ENCODE data around the gene CNR1. TPM values are rescaled to one million over a fixed set of nuclear protein-coding genes. Genes with fewer than 3 reads are reported as not detected.

Gene CNR1
- total RNA-seq, 1 experiment from 2014 or later, result not detected

DNA sequence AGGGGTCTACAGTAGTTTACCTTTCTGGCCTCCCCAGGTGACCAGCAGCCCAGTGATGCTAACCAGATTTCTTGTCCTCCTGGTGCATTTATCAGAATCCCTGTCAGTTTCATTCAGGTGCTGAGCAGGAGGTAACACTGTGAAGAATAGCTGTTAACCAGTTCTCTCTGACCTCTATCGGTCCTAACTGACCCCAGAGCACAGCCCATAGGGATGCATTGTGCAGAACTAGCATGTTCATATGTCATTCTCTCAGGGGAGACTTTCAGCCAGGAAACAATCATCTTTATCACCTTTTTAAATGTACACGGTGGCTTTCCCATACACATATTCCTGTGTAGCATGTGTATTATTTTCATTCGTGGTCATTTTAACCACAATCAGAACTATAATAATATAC, 49.9 kb downstream of the CNR1 start:
- no peak for ATAC-seq

DNA sequence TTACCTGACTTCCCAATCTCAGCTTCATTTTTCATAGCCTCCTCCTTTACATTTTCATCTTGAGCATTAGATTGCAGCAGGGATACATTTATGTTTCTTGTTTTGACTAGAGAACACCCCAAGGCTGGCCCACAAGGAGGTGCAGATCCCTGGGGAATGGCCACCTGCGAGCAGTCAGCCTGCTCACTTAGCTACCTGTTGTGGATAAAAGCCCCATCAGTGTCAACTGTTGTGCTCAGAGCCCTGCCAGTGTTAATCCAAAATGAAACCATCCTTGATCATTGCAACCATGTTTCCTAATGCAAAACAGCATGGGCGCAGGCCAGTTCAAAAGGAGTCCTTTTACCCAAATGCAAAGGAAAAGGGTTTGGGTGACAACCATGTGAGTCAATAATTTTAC, 50.8 kb downstream of the CNR1 start:
- CTCF ChIA-PET, result no interaction called here
- no peaks in the 10 kb centered on the region for H3K4me1 ChIP-seq (ENCODE audit: control insufficient read depth in 1 of 2, insufficient read depth in 2 of 2, low read length in 2 of 2)
- H3K9me2 ChIP-seq (ENCODE audit: insufficient read depth), result no peaks in the 10 kb centered on the region
- no peak overlapping the region for H3K9ac ChIP-seq (ENCODE audit: low read length)
- H3K36me3 ChIP-seq (ENCODE audit: control insufficient read depth in 1 of 2, insufficient read depth in 2 of 2, low read length in 2 of 2), result no peaks in the 10 kb centered on the region
- no peak for ATAC-seq
- no peak overlapping the region for H2AFZ ChIP-seq (ENCODE audit: low read depth, low read length, poor library complexity, severe bottlenecking)
- no peaks in the 10 kb centered on the region for H3K79me2 ChIP-seq (ENCODE audit: insufficient read depth, low read length)
- H4K20me1 ChIP-seq (ENCODE audit: insufficient read depth), result no peaks in the 10 kb centered on the region
- no peaks in the 10 kb centered on the region for H3K9me3 ChIP-seq (ENCODE audit: control insufficient read depth in 1 of 2, insufficient read depth in 1 of 2, low read depth in 1 of 2, low read length in 2 of 2)
- no TSS peak for BruUV-seq (replicated peaks)
- no peak for DNase-seq (ENCODE audit: low read depth, low spot score)
- H3K27ac ChIP-seq (ENCODE audit: low read depth, low read length), result no peak overlapping the region
- intact Hi-C loops (cut with micrococcal nuclease), result no loop called here
- peaks cover 51% of the 10 kb centered on the region for H3K27me3 ChIP-seq (ENCODE audit: insufficient read depth, low read length)
- no peak overlapping the region for H3K4me3 ChIP-seq (replicated peaks in 1 of 2; ENCODE audit: low read depth in 1 of 2, low read length in 2 of 2)
- RAD21 ChIA-PET (ENCODE audit: low non-redundant PET in 1 of 2, low total read pairs in 2 of 2, uncharacterized antibody in 2 of 2, unreplicated experiment in 2 of 2), result no interaction called here
- POLR2A ChIA-PET, result no interaction called here
- no peak overlapping the region for H3K4me2 ChIP-seq (ENCODE audit: low read length)
- TF ChIP-seq RAD21 (IDR thresholded peaks at IDR 0.05; ENCODE audit: low read depth), result no peak
- no peak for TF ChIP-seq ELF1 (IDR thresholded peaks at IDR 0.05; ENCODE audit: borderline replicate concordance, low read depth)
- TF ChIP-seq EGR1 (IDR thresholded peaks at IDR 0.05; ENCODE audit: low read depth), result no peak
- no peak for TF ChIP-seq ZFX (IDR thresholded peaks at IDR 0.05)
- no peak for TF ChIP-seq POLR2A (IDR thresholded peaks at IDR 0.05; ENCODE audit: borderline replicate concordance, extremely low read depth, insufficient read depth, insufficient read length)
- no peak for TF ChIP-seq TCF7L2 (IDR thresholded peaks at IDR 0.05; ENCODE audit: borderline replicate concordance, extremely low read depth, insufficient read depth, insufficient read length)
- TF ChIP-seq, protein P1, sequence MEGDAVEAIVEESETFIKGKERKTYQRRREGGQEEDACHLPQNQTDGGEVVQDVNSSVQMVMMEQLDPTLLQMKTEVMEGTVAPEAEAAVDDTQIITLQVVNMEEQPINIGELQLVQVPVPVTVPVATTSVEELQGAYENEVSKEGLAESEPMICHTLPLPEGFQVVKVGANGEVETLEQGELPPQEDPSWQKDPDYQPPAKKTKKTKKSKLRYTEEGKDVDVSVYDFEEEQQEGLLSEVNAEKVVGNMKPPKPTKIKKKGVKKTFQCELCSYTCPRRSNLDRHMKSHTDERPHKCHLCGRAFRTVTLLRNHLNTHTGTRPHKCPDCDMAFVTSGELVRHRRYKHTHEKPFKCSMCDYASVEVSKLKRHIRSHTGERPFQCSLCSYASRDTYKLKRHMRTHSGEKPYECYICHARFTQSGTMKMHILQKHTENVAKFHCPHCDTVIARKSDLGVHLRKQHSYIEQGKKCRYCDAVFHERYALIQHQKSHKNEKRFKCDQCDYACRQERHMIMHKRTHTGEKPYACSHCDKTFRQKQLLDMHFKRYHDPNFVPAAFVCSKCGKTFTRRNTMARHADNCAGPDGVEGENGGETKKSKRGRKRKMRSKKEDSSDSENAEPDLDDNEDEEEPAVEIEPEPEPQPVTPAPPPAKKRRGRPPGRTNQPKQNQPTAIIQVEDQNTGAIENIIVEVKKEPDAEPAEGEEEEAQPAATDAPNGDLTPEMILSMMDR (IDR thresholded peaks at IDR 0.05 in 2 of 3, conservative IDR thresholded peaks at IDR 0.05 in 1 of 3; ENCODE audit: borderline replicate concordance in 1 of 3, insufficient read depth in 1 of 3, low read depth in 2 of 3, low read length in 2 of 3), result no peak
- TF ChIP-seq YY1 (IDR thresholded peaks at IDR 0.05; ENCODE audit: extremely low read depth, insufficient replicate concordance, low read depth, low read length), result no peak
- TF ChIP-seq JUND (IDR thresholded peaks at IDR 0.05), result no peak
- no peak for TF ChIP-seq SP1 (IDR thresholded peaks at IDR 0.05; ENCODE audit: low read depth)
- TF ChIP-seq SRF (IDR thresholded peaks at IDR 0.05; ENCODE audit: low read depth), result no peak
- TF ChIP-seq, protein P2, sequence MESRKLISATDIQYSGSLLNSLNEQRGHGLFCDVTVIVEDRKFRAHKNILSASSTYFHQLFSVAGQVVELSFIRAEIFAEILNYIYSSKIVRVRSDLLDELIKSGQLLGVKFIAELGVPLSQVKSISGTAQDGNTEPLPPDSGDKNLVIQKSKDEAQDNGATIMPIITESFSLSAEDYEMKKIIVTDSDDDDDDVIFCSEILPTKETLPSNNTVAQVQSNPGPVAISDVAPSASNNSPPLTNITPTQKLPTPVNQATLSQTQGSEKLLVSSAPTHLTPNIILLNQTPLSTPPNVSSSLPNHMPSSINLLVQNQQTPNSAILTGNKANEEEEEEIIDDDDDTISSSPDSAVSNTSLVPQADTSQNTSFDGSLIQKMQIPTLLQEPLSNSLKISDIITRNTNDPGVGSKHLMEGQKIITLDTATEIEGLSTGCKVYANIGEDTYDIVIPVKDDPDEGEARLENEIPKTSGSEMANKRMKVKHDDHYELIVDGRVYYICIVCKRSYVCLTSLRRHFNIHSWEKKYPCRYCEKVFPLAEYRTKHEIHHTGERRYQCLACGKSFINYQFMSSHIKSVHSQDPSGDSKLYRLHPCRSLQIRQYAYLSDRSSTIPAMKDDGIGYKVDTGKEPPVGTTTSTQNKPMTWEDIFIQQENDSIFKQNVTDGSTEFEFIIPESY (IDR thresholded peaks at IDR 0.05; ENCODE audit: extremely low read depth, insufficient replicate concordance, low read length), result no peak
- TF ChIP-seq, protein P3, sequence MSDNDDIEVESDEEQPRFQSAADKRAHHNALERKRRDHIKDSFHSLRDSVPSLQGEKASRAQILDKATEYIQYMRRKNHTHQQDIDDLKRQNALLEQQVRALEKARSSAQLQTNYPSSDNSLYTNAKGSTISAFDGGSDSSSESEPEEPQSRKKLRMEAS (IDR thresholded peaks at IDR 0.05), result no peak
- no peak for TF ChIP-seq EZH2phosphoT487 (IDR thresholded peaks at IDR 0.05; ENCODE audit: borderline replicate concordance)
- TF ChIP-seq FOSL1 (IDR thresholded peaks at IDR 0.05; ENCODE audit: low read depth), result no peak
- no peak for TF ChIP-seq CBX3 (IDR thresholded peaks at IDR 0.05; ENCODE audit: low read depth)
- no peak for TF ChIP-seq ZNF274 (IDR thresholded peaks at IDR 0.05; ENCODE audit: low read depth, low read length)

More for the DNA sequence above, 49.9 kb downstream of the CNR1 start:
- Histone ChIP-seq H3K9me2 (ENCODE audit: insufficient read depth) (0 out of 2 replicates have a peak, but pooled peaks cover 3% of the 10 kb centered on the region), H3K9ac (ENCODE audit: low read length) (no peak overlapping the region), H3K27me3 (ENCODE audit: insufficient read depth, low read length) (peaks cover 46% of the 10 kb centered on the region), H2AFZ (ENCODE audit: low read depth, low read length, poor library complexity, severe bottlenecking) (no peak overlapping the region), H3K9me3 (ENCODE audit: control insufficient read depth in 1 of 2, insufficient read depth in 1 of 2, low read depth in 1 of 2, low read length in 2 of 2) (no peaks in the 10 kb centered on the region), H3K4me1 (ENCODE audit: control insufficient read depth in 1 of 2, insufficient read depth in 2 of 2, low read length in 2 of 2) (no peaks in the 10 kb centered on the region), H3K27ac (ENCODE audit: low read depth, low read length) (no peak overlapping the region), H3K36me3 (ENCODE audit: control insufficient read depth in 1 of 2, insufficient read depth in 2 of 2, low read length in 2 of 2) (no peaks in the 10 kb centered on the region), H3K79me2 (ENCODE audit: insufficient read depth, low read length) (no peaks in the 10 kb centered on the region), H3K4me2 (ENCODE audit: low read length) (no peak overlapping the region), H4K20me1 (ENCODE audit: insufficient read depth) (no peaks in the 10 kb centered on the region), H3K4me3 (replicated peaks in 1 of 2; ENCODE audit: low read depth in 1 of 2, low read length in 2 of 2) (no peak overlapping the region)
- TF ChIP-seq ZNF274 (IDR thresholded peaks at IDR 0.05; ENCODE audit: low read depth, low read length) (no peak), EZH2 (IDR thresholded peaks at IDR 0.05) (no peak), ELF1 (IDR thresholded peaks at IDR 0.05; ENCODE audit: borderline replicate concordance, low read depth) (no peak), SIN3A (IDR thresholded peaks at IDR 0.05; ENCODE audit: low read depth) (no peak), EGR1 (IDR thresholded peaks at IDR 0.05; ENCODE audit: low read depth) (no peak), JUND (IDR thresholded peaks at IDR 0.05) (no peak), CEBPB (IDR thresholded peaks at IDR 0.05; ENCODE audit: low read depth) (no peak), RAD21 (IDR thresholded peaks at IDR 0.05; ENCODE audit: low read depth) (no peak), YY1 (IDR thresholded peaks at IDR 0.05; ENCODE audit: extremely low read depth, insufficient replicate concordance, low read depth, low read length) (no peak)
- RAD21 ChIA-PET (ENCODE audit: low non-redundant PET in 1 of 2, low total read pairs in 2 of 2, uncharacterized antibody in 2 of 2, unreplicated experiment in 2 of 2), result no interaction called here
- CTCF ChIA-PET, result no interaction called here
- POLR2A ChIA-PET, result no interaction called here
- DNase-seq (ENCODE audit: low read depth, low spot score), result no peak
- intact Hi-C loops (cut with micrococcal nuclease), result no loop called here
- BruUV-seq (replicated peaks), result no TSS peak

Data from HCT116 (cell line).